K562 (cell line): Measurements from ENCODE around the gene STEAP1B. TPM values are rescaled to one million over a fixed set of nuclear protein-coding genes. Genes with fewer than 3 reads are reported as not detected.

Experiments used
- AFF4 ChIP-seq: sonication (generic); formaldehyde crosslinking; IDR thresholded peaks from 2 replicates; pipeline ENCODE4 v1.8.0; 2023; ENCODE audit warnings: mild to moderate bottlenecking, missing genetic modification reagents
- BRF2 ChIP-seq: IDR thresholded peaks from 3 replicates; pipeline ENCODE4 v1.6.1; 2011; ENCODE audit warnings: borderline replicate concordance, mild to moderate bottlenecking; ENCODE audit not compliant: insufficient read length, insufficient read depth
- CBX3 ChIP-seq, 2 experiments: IDR thresholded peaks; 1 replicate in 1 of 2; 2 replicates in 1 of 2; pipeline ENCODE4 v1.6.1; 2012; ENCODE audit warnings: inconsistent platforms in 2 of 2, low read length in 2 of 2, borderline replicate concordance in 1 of 2, control low read depth in 1 of 2
- ESRRA ChIP-seq: fragments of 450-650 bp; IDR thresholded peaks from 2 replicates; pipeline ENCODE4 v1.6.1; 2014; ENCODE audit warnings: low read depth, mild to moderate bottlenecking, moderate library complexity, borderline replicate concordance
- ILF3 ChIP-seq: fragments of 450-650 bp; IDR thresholded peaks from 2 replicates; pipeline ENCODE4 v1.6.1; 2018; ENCODE audit warnings: antibody characterized with exemption, mild to moderate bottlenecking, moderate library complexity, borderline replicate concordance
- JUND ChIP-seq, 2 experiments: IDR thresholded peaks; 2 replicates in 1 of 2; 3 replicates in 1 of 2; pipeline ENCODE4 v1.6.1; 2011; ENCODE audit warnings: borderline replicate concordance in 2 of 2, low read depth in 2 of 2, low read length in 2 of 2, improper control_type of control experiment in 1 of 2, missing biosample characterization in 1 of 2, missing genetic modification characterization in 1 of 2, missing genetic modification reagents in 1 of 2
- MAFG ChIP-seq: fragments of 450-650 bp; conservative IDR thresholded peaks from 2 replicates; pipeline ENCODE4 v1.6.1; 2016; ENCODE audit warnings: missing genetic modification characterization, missing compliant biosample characterization
- MEF2D ChIP-seq: conservative IDR thresholded peaks from 2 replicates; pipeline ENCODE4 v1.6.1; 2016; ENCODE audit warnings: low read depth, missing genetic modification characterization, missing compliant biosample characterization
- MEIS2 ChIP-seq: fragments of 450-650 bp; IDR thresholded peaks from 2 replicates; pipeline ENCODE4 v1.6.1; 2014; ENCODE audit warnings: mild to moderate bottlenecking; ENCODE audit not compliant: partially characterized antibody
- NFIC ChIP-seq: fragments of 450-650 bp; IDR thresholded peaks from 2 replicates; pipeline ENCODE4 v1.6.1; 2017; ENCODE audit warnings: mild to moderate bottlenecking, inconsistent platforms
- OTX1 ChIP-seq: fragments of 450-650 bp; formaldehyde crosslinking; IDR thresholded peaks from 2 replicates; pipeline ENCODE4 v1.4.0; 2022; ENCODE audit warnings: mild to moderate bottlenecking
- POLR2H ChIP-seq: IDR thresholded peaks from 2 replicates; pipeline ENCODE4 v1.6.1; 2016; ENCODE audit warnings: missing genetic modification characterization, low read depth, mild to moderate bottlenecking, control low read depth, missing compliant biosample characterization, moderate library complexity
- RBBP5 ChIP-seq: fragments of 200-600 bp; sonication (generic); IDR thresholded peaks from 2 replicates; pipeline ENCODE4 v1.6.1; 2012; ENCODE audit warnings: borderline replicate concordance, mild to moderate bottlenecking, low read length, control low read depth, inconsistent platforms; ENCODE audit not compliant: insufficient read depth, poor library complexity, severe bottlenecking
- RBM25 ChIP-seq: fragments of 200-400 bp; formaldehyde crosslinking; IDR thresholded peaks from 2 replicates; pipeline ENCODE4 v1.6.1; 2018; ENCODE audit warnings: low read length, low read depth, moderate library complexity; ENCODE audit not compliant: severe bottlenecking
- SMARCA4 ChIP-seq: fragments of 450-650 bp; IDR thresholded peaks from 2 replicates; pipeline ENCODE4 v1.6.1; 2016
- SMARCC2 ChIP-seq: fragments of 450-650 bp; IDR thresholded peaks from 2 replicates; pipeline ENCODE4 v1.6.1; 2017; ENCODE audit warnings: antibody characterized with exemption, moderate library complexity, mild to moderate bottlenecking, low read depth
- SNAPC5 ChIP-seq: fragments of 250-450 bp; sonication (Bioruptor Pico); IDR thresholded peaks from 2 replicates; pipeline ENCODE4 v1.8.0; 2021; ENCODE audit warnings: moderate library complexity, mild to moderate bottlenecking, inconsistent platforms
- SREBF2 ChIP-seq: sonication (generic); formaldehyde crosslinking; IDR thresholded peaks from 2 replicates; pipeline ENCODE4 v1.4.0; 2020; ENCODE audit warnings: mild to moderate bottlenecking, missing genetic modification reagents
- SRF ChIP-seq, 2 experiments: fragments of 250-450, 450-650 bp in 1 of 2; sonication (Bioruptor Pico) in 1 of 2; sonication (generic) in 1 of 2; formaldehyde crosslinking; IDR thresholded peaks; 2 replicates each; pipeline versions ENCODE4 v1.5.0 to v1.5.1; 2020 to 2022; ENCODE audit warnings: mild to moderate bottlenecking in 1 of 2, missing genetic modification reagents in 1 of 2
- ZFPM2 ChIP-seq: fragments of 250-450 bp; sonication (Bioruptor Pico); IDR thresholded peaks from 2 replicates; pipeline ENCODE4 v1.5.1; 2022; ENCODE audit warnings: mild to moderate bottlenecking
- polyA plus RNA-seq, 8 experiments: library from polyadenylated mRNA; depleted of rRNA in 4 of 8; stranded (reverse) in 5 of 8; unstranded in 3 of 8; fragments of >200 nt; fragmentation: Nextera tagmentation in 2 of 8; fragmentation: Illumina TruSeq in 1 of 8; extraction: Ambion mirVana in 2 of 8; extraction: Trizol in 1 of 8; gene quantifications; 2 replicates each; pipeline versions ENCODE4 v1.2.1 to v1.2.3, GENCODE V29; 2011 to 2014; ENCODE audit warnings: inconsistent platforms in 1 of 8, missing spikeins in 1 of 8
- total RNA-seq, 7 experiments: library from RNA; depleted of rRNA in 6 of 7; stranded (reverse); fragments of >200 nt in 6 of 7; fragmentation: Illumina TruSeq in 2 of 7; extraction: Trizol in 2 of 7; gene quantifications; 2 replicates each; pipeline versions ENCODE4 v1.2.1 to v1.2.3, GENCODE V29; 2011 to 2021; ENCODE audit warnings: low replicate concordance in 1 of 7
- TF ChIP-seq, protein P1 (sequence below): sonication (generic); formaldehyde crosslinking; IDR thresholded peaks from 2 replicates; pipeline ENCODE4 v1.9.0; 2022; ENCODE audit warnings: mild to moderate bottlenecking, missing genetic modification reagents
- TF ChIP-seq, protein P2 (sequence below): fragments of 450-650 bp; formaldehyde crosslinking; IDR thresholded peaks from 2 replicates; pipeline ENCODE4 v1.4.0; 2020; ENCODE audit warnings: mild to moderate bottlenecking, moderate library complexity

The STEAP1B gene
- total and polyA plus RNA-seq, 9 of the 15 experiments (the other 6 are each of a cell fraction or from before 2014, with no cell fraction given) = 20.0 to 38.5 (median 30.6) TPM

GRCh38 chr7:22373388-22373787 lies 126.6 kb downstream of the STEAP1B start (continued):
- TF ChIP-seq POLR2H (no peak), SREBF2 (no peak), ESRRA (no peak), OTX1 (CRISPR knock-in tag) (no peak), SMARCC2 (0 out of 2 replicates have a peak, but pooled peaks have one; percentile 30), RBM25 (no peak), SRF (CRISPR knock-in tag; IDR thresholded peaks at IDR 0.05) (no peak), ILF3 (no peak), BRF2 (no peak), ZFPM2 (CRISPR knock-in tag) (no peak), RBBP5 (no peak), SMARCA4 (peak; percentile 62), MEF2D (tag) (no peak), MAFG (tag) (0 out of 2 replicates have a peak, but pooled peaks have one; percentile 5), CBX3 (IDR thresholded peaks at IDR 0.05; ENCODE audit: borderline replicate concordance in 1 of 2, low read length in 2 of 2) (no peak), JUND (IDR thresholded peaks at IDR 0.05; ENCODE audit: borderline replicate concordance, low read depth, low read length) (peak; percentile 44; the same call in 1 of the 2 replicates), JUND (tag; IDR thresholded peaks at IDR 0.05; ENCODE audit: borderline replicate concordance, low read depth, low read length) (no peak), NFIC (no peak), MEIS2 (peak; percentile 83), AFF4 (CRISPR knock-in tag) (no peak), SNAPC5 (CRISPR knock-in tag) (no peak)
- TF ChIP-seq, protein P1, sequence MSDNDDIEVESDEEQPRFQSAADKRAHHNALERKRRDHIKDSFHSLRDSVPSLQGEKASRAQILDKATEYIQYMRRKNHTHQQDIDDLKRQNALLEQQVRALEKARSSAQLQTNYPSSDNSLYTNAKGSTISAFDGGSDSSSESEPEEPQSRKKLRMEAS (CRISPR knock-in tag) = no peak
- TF ChIP-seq, protein P2, sequence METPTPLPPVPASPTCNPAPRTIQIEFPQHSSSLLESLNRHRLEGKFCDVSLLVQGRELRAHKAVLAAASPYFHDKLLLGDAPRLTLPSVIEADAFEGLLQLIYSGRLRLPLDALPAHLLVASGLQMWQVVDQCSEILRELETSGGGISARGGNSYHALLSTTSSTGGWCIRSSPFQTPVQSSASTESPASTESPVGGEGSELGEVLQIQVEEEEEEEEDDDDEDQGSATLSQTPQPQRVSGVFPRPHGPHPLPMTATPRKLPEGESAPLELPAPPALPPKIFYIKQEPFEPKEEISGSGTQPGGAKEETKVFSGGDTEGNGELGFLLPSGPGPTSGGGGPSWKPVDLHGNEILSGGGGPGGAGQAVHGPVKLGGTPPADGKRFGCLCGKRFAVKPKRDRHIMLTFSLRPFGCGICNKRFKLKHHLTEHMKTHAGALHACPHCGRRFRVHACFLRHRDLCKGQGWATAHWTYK (CRISPR knock-in tag) = no peak
